NB4 (cell line): ENCODE results near the gene RAI1.

ENCODE experiments used
- POLR2A ChIP-seq: IDR thresholded peaks from 2 replicates; pipeline ENCODE4 v1.6.1; 2011; ENCODE audit warnings: mild to moderate bottlenecking; ENCODE audit not compliant: insufficient read length; ENCODE audit errors: extremely low read depth
- TF ChIP-seq, protein P1 (sequence below): IDR thresholded peaks from one replicate; pipeline ENCODE4 v1.5.1; 2012; ENCODE audit warnings: low read depth, low read length

DNA sequence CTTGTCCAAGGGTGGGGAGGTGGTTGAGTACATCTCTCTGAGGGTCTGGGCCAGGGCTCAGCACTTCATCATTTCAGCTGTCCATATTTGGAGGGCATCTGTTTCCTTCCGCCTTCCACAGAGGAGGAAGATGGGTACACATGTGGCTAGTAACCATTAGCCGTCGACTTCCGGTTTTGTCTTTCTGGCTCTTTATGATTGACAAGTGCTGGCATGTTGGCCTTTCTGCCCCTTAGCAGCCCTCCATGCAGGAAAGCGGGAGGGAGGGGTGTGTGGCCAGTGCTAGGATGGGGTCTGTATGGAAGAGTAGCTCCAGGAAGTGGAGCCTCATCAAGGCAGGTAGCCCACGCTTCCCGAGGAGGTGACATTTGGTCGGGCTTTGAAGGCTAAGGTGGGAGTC is 69.6 kb downstream of the RAI1 start:
- TF ChIP-seq, protein P1, sequence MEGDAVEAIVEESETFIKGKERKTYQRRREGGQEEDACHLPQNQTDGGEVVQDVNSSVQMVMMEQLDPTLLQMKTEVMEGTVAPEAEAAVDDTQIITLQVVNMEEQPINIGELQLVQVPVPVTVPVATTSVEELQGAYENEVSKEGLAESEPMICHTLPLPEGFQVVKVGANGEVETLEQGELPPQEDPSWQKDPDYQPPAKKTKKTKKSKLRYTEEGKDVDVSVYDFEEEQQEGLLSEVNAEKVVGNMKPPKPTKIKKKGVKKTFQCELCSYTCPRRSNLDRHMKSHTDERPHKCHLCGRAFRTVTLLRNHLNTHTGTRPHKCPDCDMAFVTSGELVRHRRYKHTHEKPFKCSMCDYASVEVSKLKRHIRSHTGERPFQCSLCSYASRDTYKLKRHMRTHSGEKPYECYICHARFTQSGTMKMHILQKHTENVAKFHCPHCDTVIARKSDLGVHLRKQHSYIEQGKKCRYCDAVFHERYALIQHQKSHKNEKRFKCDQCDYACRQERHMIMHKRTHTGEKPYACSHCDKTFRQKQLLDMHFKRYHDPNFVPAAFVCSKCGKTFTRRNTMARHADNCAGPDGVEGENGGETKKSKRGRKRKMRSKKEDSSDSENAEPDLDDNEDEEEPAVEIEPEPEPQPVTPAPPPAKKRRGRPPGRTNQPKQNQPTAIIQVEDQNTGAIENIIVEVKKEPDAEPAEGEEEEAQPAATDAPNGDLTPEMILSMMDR, result no peak
- no peak for TF ChIP-seq POLR2A
